PC-3 (cell line): ENCODE data around the gene CCDC200.
"Not testable (repeated sequence)": the region's sequence is repeated elsewhere in the genome, so short reads cannot be mapped to it uniquely, and the experiment has no call there.

Experiments
- CTCF ChIP-seq: fragments of 300-600 bp; sonication (generic); conservative IDR thresholded peaks from 2 replicates; pipeline ENCODE4 v1.5.1; 2017; ENCODE audit warnings: antibody characterized with exemption, low read depth, mild to moderate bottlenecking, low read length
- EZH2 ChIP-seq: fragments of 300-600 bp; sonication (generic); IDR thresholded peaks from one replicate; pipeline ENCODE4 v1.6.1; 2017; ENCODE audit warnings: antibody characterized with exemption, mild to moderate bottlenecking, low read length; ENCODE audit not compliant: unreplicated experiment
- EZH2phosphoT487 ChIP-seq: fragments of 300-600 bp; sonication (generic); IDR thresholded peaks from 2 replicates; pipeline ENCODE4 v1.6.1; 2018; ENCODE audit warnings: mild to moderate bottlenecking, antibody characterized with exemption, low read length, borderline replicate concordance

GRCh38 chr17:43272914-43273313, 44.5 kb upstream of the CCDC200 start:
- not testable (repeated sequence) for TF ChIP-seq CTCF, EZH2, EZH2phosphoT487
